IMR-90 (cell line): ENCODE data around the gene MMEL1. TPM values are rescaled to one million over a fixed set of nuclear protein-coding genes. Genes with fewer than 3 reads are reported as not detected.

Experiments
- CEBPB ChIP-seq: IDR thresholded peaks from 2 replicates; pipeline ENCODE4 v1.6.1; 2012; ENCODE audit warnings: low read depth, low read length, improper control_type of control experiment
- CTCF ChIP-seq: conservative IDR thresholded peaks from 2 replicates; pipeline ENCODE4 v1.5.1; 2012; ENCODE audit warnings: mild to moderate bottlenecking, low read depth, low read length, improper control_type of control experiment
- ELK1 ChIP-seq: fragments of 150-350 bp; IDR thresholded peaks from 2 replicates; pipeline ENCODE4 v1.6.1; 2016; ENCODE audit warnings: low read depth, mild to moderate bottlenecking, low read length, moderate library complexity, borderline replicate concordance
- polyA plus RNA-seq, 3 experiments: library from polyadenylated mRNA; depleted of rRNA; stranded (reverse); fragments of >200 nt; gene quantifications; 2 replicates each; pipeline ENCODE4 v1.2.3, GENCODE V29; 2012; ENCODE audit warnings: low replicate concordance in 1 of 3
- total RNA-seq: library from RNA; depleted of rRNA; stranded (reverse); fragments of >200 nt; gene quantifications from 2 replicates; pipeline ENCODE4 v1.2.3, GENCODE V29; 2012

Gene MMEL1
- total and polyA plus RNA-seq, 2 of the 4 experiments (the other 2 are of a cell fraction): under 0.01 to 0.12 TPM

DNA sequence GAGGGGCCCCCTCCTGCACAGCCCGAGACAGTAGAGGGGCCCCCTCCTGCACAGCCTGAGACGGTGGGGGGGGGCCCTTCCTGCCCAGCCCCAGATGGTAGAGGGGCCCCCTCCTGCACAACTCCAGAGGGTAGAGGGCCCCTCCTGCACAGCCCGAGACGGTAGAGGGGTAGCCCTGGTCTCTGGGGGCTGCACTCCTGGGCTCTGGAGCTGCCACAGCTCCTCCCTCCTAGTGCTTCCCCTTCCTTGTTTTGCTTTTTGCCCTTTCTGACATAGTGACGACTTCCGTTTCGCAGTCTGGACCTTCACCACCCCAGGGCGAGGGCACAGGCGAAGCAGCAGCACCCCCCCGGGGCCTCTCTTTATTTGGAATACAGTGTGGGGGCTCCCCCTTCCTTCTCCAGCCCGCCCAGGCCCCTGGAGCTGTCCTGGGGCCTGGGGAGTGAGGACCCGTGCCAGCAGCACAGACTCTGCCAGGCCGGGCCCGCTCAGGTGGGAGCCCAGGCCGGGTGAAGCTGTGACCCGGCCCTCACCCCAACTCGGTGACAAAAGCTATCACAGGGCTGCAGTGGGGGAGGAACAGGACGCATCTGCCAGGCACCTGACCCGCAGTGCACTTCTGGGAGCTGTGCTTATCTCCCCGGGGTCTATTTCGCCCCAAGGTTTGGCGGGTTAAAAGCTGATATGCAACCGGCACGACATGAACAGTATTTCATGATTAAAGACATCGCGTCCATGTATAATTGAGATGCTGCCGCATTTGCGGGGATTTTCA, 47.3 kb downstream of the MMEL1 start (continued):
- TF ChIP-seq ELK1: no peak
- TF ChIP-seq CEBPB: no peak
- TF ChIP-seq CTCF: no peak
